GM12878 (cell line): Measurements from ENCODE around the gene PLXNA2. TPM values are rescaled to one million over a fixed set of nuclear protein-coding genes. Genes with fewer than 3 reads are reported as not detected.

ENCODE experiments used
- ATAC-seq: fragments of 200-7000 bp; cut with Tn5 transposase; 3 replicates; pipeline ENCODE4 v1.9.1; 2020; ENCODE audit warnings: mild to moderate bottlenecking, moderate library complexity
- BruUV-seq: library from RNA; stranded (reverse); fragments of 400-500 nt; replicated peaks from 2 replicates; lab custom pipeline; 2021; lab: Mats Ljungman, UMichigan
- CTCF ChIA-PET: fragments of 300-600 bp; sonication (Branson Sonifier 250); formaldehyde crosslinking; extraction: SDS; loops from one replicate; lab custom pipeline; 2021; ENCODE audit warnings: inconsistent platforms; lab: Yijun Ruan, JAX
- POLR2A ChIA-PET: fragments of 350-600 bp; formaldehyde crosslinking; extraction: SDS; loops from one replicate; lab custom pipeline; 2021; ENCODE audit warnings: inconsistent platforms; lab: Charles Lee
- RAD21 ChIA-PET: fragments of 300-600 bp; sonication (Branson Sonifier 250); formaldehyde crosslinking; loops from one replicate; lab custom pipeline; 2023; ENCODE audit warnings: antibody characterized with exemption; ENCODE audit not compliant: unreplicated experiment; lab: Charles Lee
- SMC1A ChIA-PET: fragments of 300-600 bp; sonication (Branson Sonifier 250); formaldehyde crosslinking; loops from one replicate; lab custom pipeline; 2023; ENCODE audit not compliant: unreplicated experiment, uncharacterized antibody; lab: Charles Lee
- DNase-seq: peaks from one replicate; pipeline ENCODE4 v3.0.0-alpha.2; 2011; ENCODE audit warnings: low read depth, low spot score
- FAIRE-seq: peaks from 3 replicates; lab custom pipeline; 2011; peaks lifted over from hg19 to GRCh38; lab: Jason Lieb, UNC
- H2AFZ ChIP-seq: 2 replicates; pipeline ENCODE4 v1.6.0; 2011; ENCODE audit warnings: low read depth, low read length, control low read depth; ENCODE audit not compliant: control insufficient read depth
- H3K27ac ChIP-seq: 2 replicates; pipeline ENCODE4 v1.5.1; 2011; ENCODE audit warnings: control low read depth; ENCODE audit not compliant: control insufficient read depth, insufficient read depth
- H3K27me3 ChIP-seq, 2 experiments: replicated peaks in 1 of 2; 2 replicates each; pipeline versions ENCODE4 v1.6.0 to v1.6.1; 2011; ENCODE audit warnings: low read length in 1 of 2; ENCODE audit not compliant: control insufficient read depth in 2 of 2, insufficient read depth in 2 of 2
- H3K36me3 ChIP-seq, 2 experiments: 2 replicates each; pipeline ENCODE4 v1.5.1; 2011; ENCODE audit warnings: low read length in 1 of 2; ENCODE audit not compliant: control insufficient read depth in 2 of 2, insufficient read depth in 2 of 2
- H3K4me1 ChIP-seq: 2 replicates; pipeline ENCODE4 v1.6.1; 2011; ENCODE audit warnings: mild to moderate bottlenecking, low read length, moderate library complexity, mixed read lengths; ENCODE audit not compliant: control insufficient read depth, insufficient read depth
- H3K4me2 ChIP-seq: 2 replicates; pipeline ENCODE4 v1.6.0; 2011; ENCODE audit warnings: control low read depth; ENCODE audit not compliant: control insufficient read depth, insufficient read depth
- H3K4me3 ChIP-seq: fragments of 200-600 bp; sonication (generic); 2 replicates; pipeline ENCODE4 v1.5.1; 2016
- H3K79me2 ChIP-seq: 2 replicates; pipeline ENCODE4 v1.6.0; 2011; ENCODE audit warnings: low read length; ENCODE audit not compliant: control insufficient read depth, insufficient read depth
- H3K9ac ChIP-seq: 2 replicates; pipeline ENCODE4 v1.8.0; 2011; ENCODE audit warnings: low read length, control low read depth, mixed read lengths; ENCODE audit not compliant: control insufficient read depth, insufficient read depth
- H3K9me3 ChIP-seq: replicated peaks from 3 replicates; pipeline ENCODE4 v1.5.1; 2011; ENCODE audit warnings: mild to moderate bottlenecking, low read length; ENCODE audit not compliant: control insufficient read depth, insufficient read depth
- H4K20me1 ChIP-seq: 2 replicates; pipeline ENCODE4 v1.6.0; 2011; ENCODE audit not compliant: control insufficient read depth, insufficient read depth
- CHD4 ChIP-seq: fragments of 200-600 bp; sonication (generic); IDR thresholded peaks from 2 replicates; pipeline ENCODE4 v1.6.1; 2016; ENCODE audit warnings: mild to moderate bottlenecking
- CREM ChIP-seq: IDR thresholded peaks from 2 replicates; pipeline ENCODE4 v1.6.1; 2014; ENCODE audit warnings: antibody characterized with exemption, low read depth
- KAT2A ChIP-seq: conservative IDR thresholded peaks from 2 replicates; pipeline ENCODE4 v1.6.1; 2011; ENCODE audit warnings: low read depth, low read length; ENCODE audit not compliant: control insufficient read depth
- MTA3 ChIP-seq: IDR thresholded peaks from 2 replicates; pipeline ENCODE4 v1.6.1; 2012; ENCODE audit warnings: low read length, inconsistent platforms, borderline replicate concordance
- SP1 ChIP-seq: IDR thresholded peaks from one replicate; pipeline ENCODE4 v1.6.1; 2011; ENCODE audit warnings: low read depth, low read length
- TCF7 ChIP-seq: IDR thresholded peaks from 2 replicates; pipeline ENCODE4 v1.6.1; 2014; ENCODE audit warnings: antibody characterized with exemption, borderline replicate concordance
- ZNF687 ChIP-seq: fragments of 450-650 bp; IDR thresholded peaks from 2 replicates; pipeline ENCODE4 v1.6.1; 2017; ENCODE audit warnings: mild to moderate bottlenecking, moderate library complexity
- WGBS: methylation state at CpG from one replicate; pipeline ENCODE4 v1.1.6; 2016; ENCODE audit warnings: low lambda C conversion rate; ENCODE audit not compliant: insufficient replicate concordance, insufficient coverage; ENCODE audit errors: missing lambda C conversion rate; 5-methylcytosine and 5-hydroxymethylcytosine counted together
- in situ Hi-C: fragments of 300-500 bp; cut with MboI; formaldehyde crosslinking; loops from 9 replicates; pipeline ENCODE4 v1.14.3; 2018; ENCODE audit warnings: mixed read lengths
- intact Hi-C: fragments of 100-400 bp; cut with micrococcal nuclease; formaldehyde crosslinking; loops from one replicate; pipeline ENCODE4 v1.14.2; 2022; ENCODE audit not compliant: unreplicated experiment
- polyA plus RNA-seq, 11 experiments: library from polyadenylated mRNA; depleted of rRNA in 4 of 11; unstranded in 6 of 11; stranded (reverse) in 5 of 11; fragments of >200 nt; fragmentation: Nextera tagmentation in 4 of 11; fragmentation: Illumina TruSeq in 1 of 11; extraction: Ambion mirVana in 4 of 11; extraction: Trizol in 1 of 11; gene quantifications; 1 replicate in 1 of 11; 2 replicates in 10 of 11; pipeline versions ENCODE4 v1.2.1 to v1.2.3, GENCODE V29; 2011 to 2016; ENCODE audit warnings: inconsistent platforms in 2 of 11, missing spikeins in 2 of 11, low read depth in 1 of 11
- total RNA-seq, 4 experiments: library from RNA; depleted of rRNA in 3 of 4; stranded (reverse); fragments of >200 nt in 3 of 4; fragmentation: Illumina TruSeq in 1 of 4; extraction: Trizol in 1 of 4; gene quantifications; 2 replicates each; pipeline versions ENCODE4 v1.2.1 to v1.2.3, GENCODE V29; 2013 to 2021

Gene PLXNA2
- total and polyA plus RNA-seq, 10 of the 15 experiments (the other 5 are each of a cell fraction or from before 2014, with no cell fraction given): under 0.01 to 0.08 (median 0.07) TPM; not detected in 4

GRCh38 chr1:208241512-208241911 lies 2.7 kb downstream of the PLXNA2 start (continued):
- TF ChIP-seq ZNF687 (no peak), KAT2A (no peak), CHD4 (no peak), TCF7 (no peak), SP1 (no peak)

- Histone ChIP-seq H3K27ac (no peak overlapping the region), H2AFZ (no peak overlapping the region), H3K4me3 (no peak overlapping the region), H3K27me3 (peaks cover 8 to 16% of the 10 kb centered on the region in 2 experiments), H3K4me1 (peaks cover 16% of the 10 kb centered on the region), H3K9me3 (no peaks in the 10 kb centered on the region), H3K36me3 (no peaks in the 10 kb centered on the region), H4K20me1 (no peaks in the 10 kb centered on the region), H3K4me2 (no peak overlapping the region), H3K9ac (no peak overlapping the region), H3K79me2 (no peaks in the 10 kb centered on the region)
- ChIA-PET RAD21 (interaction anchor here (1.0 to 5.0 kb wide), 7 partner anchors 33 to 218 kb away, joined by 3 to 33 read pairs (median 10); no protein-coding TSS in a partner anchor), POLR2A (no interaction called here), CTCF (interaction anchor here (1.0 to 10.5 kb wide), 14 partner anchors 12 to 245 kb away, joined by 3 to 166 read pairs (median 4); no protein-coding TSS in a partner anchor), SMC1A (interaction anchor here (0.7 to 8.1 kb wide), 4 partner anchors 35 to 110 kb away, joined by 3 to 57 read pairs (median 7); no protein-coding TSS in a partner anchor)
- 40% methylated on average over 3 of the region's 3 CpGs for WGBS
- in situ Hi-C loops: loop anchor here (5.0 kb wide), 1 partner anchor 114 kb away; no protein-coding TSS in a partner anchor
- TF ChIP-seq CREM (no peak), MTA3 (no peak)
- intact Hi-C loops: no loop called here
- DNase-seq: no peak
- FAIRE-seq: no peak
- ATAC-seq: no peak
- BruUV-seq: no TSS peak
These were observed 3.4 kb downstream of the PLXNA2 start for GRCh38 chr1:208240662-208241355.
